H54 (cell line): ENCODE data around the gene CUX1.

Experiments used
- DNase-seq: peaks from one replicate; pipeline ENCODE4 v3.0.0; 2011; ENCODE audit warnings: low spot score, mixed read lengths; ENCODE audit not compliant: insufficient read length
- FAIRE-seq: peaks from 3 replicates; lab custom pipeline; 2011; peaks lifted over from hg19 to GRCh38; lab: Jason Lieb, UNC
- POLR2A ChIP-seq: IDR thresholded peaks from 2 replicates; pipeline ENCODE4 v1.6.1; 2011; ENCODE audit warnings: low read depth, mild to moderate bottlenecking, low read length

CUX1 gene

DNA sequence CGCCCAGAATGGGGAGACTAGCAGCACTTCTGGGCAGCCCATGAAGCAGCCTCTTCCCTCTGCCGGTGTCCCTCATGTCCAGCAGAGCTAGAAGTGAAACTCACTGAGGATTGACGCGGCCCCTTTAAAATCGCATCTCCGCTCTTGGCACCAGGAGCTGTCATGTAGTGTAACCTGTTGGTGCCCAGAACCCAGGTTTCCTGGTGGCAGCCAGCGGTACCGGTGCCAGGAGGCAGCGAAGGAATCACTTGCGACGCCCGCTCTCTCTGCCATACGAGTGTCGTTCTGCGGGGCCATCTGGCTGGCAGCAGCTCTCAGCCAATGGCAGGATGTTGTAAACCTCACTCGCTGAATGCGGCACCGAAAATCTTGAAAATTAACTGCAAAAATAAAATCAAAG lies 82.7 kb downstream of the CUX1 start:
- no peak for TF ChIP-seq POLR2A
- DNase-seq, result no peak
- no peak for FAIRE-seq

DNA sequence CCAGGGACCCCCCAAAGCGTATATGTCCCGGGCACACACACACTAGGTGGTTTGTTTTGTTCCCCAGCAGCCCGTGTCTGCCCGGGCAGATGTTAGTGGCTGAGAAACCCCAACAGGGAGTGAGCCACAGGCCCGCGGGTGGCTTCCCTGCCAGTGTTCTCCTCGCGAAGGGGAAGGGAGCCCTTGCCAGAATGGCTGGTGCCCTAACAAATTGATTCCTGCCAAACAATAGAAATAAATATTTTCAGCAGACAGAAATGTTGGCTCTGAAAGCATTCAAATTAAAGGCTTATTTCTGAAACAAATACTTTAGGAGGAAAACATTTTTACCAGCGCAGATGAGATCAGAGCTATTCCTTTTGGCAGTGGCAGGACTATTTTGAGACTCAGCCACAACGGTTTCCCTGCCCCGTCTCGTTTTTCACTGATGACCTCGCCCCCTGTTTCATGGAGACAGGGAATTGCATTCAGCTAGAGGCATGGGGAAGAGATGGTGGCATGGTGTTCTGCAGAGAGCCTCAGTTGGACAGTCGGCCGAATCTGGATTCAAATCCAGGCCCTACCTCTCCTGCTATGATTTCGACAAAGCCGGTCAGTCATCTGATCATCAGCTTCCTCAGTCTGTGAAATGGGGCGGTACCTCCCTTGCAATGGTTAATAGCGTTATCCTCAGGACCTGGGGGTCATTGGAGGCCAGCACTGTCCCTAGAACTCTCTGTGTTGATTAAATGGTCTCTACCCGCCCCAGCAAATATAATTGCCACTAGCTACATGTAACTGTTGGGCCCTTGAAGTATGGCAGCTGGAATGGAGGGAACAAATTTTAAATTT lies 84.5 kb downstream of the CUX1 start:
- no peak for DNase-seq
- FAIRE-seq, result no peak
- TF ChIP-seq POLR2A, result no peak

DNA sequence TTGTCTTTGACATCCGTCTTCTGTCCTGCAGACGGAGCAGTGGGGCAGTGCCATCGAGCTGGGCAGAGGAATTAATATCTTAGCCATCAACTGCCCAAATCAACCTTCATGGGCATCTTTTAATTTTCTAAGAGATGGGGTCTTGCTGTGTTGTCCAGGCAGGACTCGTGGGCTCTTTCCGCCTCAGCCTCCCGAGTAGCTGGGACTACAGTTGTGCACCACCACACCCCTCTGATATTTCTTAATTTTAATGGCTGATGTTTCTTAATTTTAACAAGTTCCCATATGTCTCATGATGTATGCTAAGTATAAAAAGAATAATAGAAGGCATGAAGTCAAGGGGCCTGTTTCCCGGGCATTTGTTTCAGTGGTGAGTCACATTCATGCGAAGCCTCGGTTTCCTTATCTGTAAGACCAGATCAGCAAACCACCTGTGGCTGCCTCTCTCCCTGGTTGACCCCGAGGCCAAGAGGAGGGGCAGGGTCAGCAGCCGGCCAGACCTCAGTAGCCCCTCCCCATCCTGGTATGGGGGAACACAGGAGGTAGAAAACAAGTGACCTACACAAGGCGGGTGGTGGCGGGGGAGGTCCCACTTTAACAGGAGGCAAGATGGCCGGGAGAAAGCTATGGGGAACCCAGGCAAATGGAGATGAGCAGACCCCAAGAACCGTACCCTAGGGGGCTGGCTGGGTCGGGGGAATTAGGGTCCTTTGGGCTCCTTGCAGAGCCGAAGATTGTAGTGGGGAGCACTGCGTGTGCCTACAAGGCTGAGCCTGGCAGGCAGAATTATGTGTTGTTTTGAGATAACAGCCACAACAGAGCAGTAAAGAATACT lies 85.5 kb downstream of the CUX1 start:
- no peak for TF ChIP-seq POLR2A
- no peak for FAIRE-seq
- DNase-seq, result no peak

DNA sequence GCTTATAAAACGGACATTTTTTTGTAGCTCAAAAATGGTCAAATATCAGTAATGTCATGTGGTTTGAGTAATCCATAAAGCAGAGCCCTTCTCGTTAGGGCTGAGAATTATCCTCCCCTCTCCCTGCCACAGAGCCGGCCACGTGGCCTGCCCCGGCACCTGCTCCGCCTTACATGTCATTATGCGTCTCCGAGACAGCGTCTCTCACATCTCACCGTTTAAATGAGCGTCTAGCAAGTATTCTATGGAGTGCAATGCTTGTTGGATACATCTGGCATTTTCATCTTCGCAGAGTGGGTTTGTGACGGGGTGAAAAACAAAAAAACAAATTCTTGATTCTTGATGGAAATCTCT lies 86.1 kb downstream of the CUX1 start:
- no peak for DNase-seq
- no peak for TF ChIP-seq POLR2A
- FAIRE-seq, result no peak

DNA sequence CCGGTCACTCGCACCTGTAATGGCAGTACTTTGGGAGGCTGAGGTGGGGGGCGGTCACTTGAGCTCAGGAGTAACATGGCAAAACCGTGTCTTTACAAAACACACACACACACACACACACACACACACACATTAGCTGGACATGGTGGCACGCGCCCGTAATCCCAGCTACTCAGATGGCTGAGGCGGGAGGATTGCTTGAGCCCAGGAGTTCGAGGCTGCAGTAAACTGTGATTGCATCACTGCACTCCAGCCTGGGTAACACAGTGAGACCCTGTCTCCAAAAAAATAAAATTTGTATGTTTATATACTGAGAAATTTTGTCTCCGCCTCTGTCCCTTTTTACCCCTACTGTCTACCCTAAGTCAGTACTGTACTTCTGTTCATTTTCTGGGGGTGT lies 86.6 kb downstream of the CUX1 start:
- no peak for TF ChIP-seq POLR2A
- no peak for FAIRE-seq
- DNase-seq, result no peak

DNA sequence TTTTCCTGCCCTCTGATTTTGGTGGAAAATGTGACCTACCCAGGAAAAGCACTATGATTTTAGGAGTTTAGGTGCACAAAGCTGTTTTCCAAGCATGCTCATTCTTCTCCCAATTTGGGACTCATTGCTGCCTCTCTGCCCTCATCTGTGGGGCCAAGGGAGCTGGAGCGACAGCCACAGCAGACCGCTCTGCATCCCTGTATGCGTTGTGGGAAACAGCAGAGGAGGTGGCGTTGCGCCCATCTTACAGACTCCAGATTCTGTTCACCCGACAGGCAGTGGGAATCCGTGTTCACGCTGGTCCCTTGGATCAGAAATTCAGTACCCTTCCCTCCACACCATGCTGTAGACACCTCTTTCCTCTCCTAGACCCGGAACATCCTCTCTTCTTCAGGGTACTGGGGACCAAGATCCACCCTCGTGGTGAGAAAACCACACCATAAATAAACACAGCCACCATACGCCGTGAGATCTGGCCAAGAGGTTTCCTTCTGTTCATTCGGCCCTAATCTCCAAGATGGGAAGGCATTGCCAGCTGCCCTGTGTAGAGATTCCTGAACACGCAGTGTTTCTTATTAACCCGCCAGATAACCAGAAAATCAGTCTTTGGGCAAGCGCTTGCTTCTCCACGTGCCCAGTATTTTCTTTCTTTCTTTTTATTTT lies 87.9 kb downstream of the CUX1 start:
- FAIRE-seq, result no peak

DNA sequence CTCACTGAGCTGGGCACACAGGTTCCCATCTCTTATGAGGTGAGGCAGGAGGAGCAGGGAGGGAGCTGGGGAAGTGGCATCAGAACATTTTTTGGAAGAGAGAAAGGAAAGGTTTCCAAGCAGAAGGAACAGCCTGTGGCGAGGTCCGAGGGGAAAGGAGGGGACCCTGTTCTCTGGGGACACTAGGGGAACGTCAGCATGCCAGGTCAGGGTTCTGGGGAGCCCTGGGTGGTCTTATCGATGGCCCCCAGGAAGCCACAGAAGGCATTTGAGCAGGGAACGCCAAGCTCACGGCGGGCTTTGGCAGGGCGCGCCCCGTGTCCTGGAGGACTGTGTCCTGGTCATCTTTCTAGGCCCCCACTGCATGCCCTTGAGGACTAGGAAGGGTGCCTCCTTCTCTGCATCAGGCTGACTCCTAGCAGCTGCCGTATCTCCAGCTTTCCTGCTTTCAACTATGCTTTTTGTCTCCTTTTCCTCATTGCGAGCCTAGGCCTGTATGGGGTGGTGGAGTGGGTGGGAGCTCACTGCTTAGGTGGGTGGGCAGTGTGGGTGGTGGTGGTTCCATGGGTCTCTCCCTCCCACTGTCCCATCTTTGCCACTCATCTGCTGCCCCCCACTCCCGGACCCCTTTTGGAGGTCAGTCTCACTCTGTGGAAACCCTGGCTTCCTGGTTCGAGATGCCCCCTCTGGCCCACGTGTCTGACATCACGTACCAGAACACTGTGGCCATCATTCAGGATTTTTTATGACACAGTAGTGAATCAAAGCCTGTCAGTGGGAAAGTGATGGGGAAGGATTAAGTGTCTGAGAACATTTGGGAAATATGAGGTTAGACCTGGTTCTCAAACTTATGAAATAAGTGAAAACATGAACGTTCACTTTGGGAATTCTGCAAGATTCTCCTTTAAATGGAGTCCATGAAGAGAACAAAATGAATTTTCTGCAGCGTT lies 89.1 kb downstream of the CUX1 start:
- no peak for TF ChIP-seq POLR2A
- FAIRE-seq, result no peak
- no peak for DNase-seq

More for the DNA sequence above, 87.9 kb downstream of the CUX1 start:
- no peak for TF ChIP-seq POLR2A
- no peak for DNase-seq

DNA sequence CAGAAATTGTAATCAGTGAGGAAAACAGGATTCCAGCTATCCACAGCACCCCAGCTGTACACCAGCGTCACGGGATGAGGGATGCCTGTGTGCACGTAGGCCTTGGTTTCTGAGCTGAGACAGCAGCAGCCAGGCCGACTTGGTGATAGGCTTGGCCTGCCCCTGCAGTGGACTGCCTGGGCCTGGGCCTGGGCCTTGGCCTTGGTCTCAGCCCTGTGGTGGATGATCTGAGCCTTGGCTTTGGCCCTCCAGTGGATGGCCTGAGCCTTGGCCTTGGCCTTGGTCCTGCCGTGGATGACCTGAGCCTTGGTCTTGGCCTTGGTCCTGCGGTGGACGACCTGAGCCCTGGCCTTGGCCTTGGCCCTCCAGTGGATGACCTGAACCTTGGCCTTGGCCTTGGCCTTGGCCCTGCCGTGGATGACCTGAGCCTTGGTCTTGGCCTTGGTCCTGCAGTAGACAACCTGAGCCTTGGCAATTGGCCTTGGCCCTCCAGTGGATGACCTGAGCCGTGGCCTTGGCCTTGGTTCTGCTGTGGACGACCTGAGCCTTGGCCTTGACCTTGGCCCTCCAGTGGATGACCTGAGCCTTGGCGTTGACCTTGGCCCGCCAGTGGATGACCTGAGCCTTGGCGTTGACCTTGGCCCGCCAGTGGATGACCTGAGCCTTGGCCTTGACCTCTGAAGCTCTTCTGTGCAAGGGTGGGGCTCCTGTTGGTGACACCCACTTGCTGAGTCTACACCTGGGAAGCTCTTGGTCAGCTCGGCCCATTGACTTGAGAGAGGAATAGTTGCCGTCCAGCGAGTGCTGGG lies 93.8 kb downstream of the CUX1 start:
- FAIRE-seq, result no peak
- TF ChIP-seq POLR2A, result no peak
- no peak for DNase-seq

DNA sequence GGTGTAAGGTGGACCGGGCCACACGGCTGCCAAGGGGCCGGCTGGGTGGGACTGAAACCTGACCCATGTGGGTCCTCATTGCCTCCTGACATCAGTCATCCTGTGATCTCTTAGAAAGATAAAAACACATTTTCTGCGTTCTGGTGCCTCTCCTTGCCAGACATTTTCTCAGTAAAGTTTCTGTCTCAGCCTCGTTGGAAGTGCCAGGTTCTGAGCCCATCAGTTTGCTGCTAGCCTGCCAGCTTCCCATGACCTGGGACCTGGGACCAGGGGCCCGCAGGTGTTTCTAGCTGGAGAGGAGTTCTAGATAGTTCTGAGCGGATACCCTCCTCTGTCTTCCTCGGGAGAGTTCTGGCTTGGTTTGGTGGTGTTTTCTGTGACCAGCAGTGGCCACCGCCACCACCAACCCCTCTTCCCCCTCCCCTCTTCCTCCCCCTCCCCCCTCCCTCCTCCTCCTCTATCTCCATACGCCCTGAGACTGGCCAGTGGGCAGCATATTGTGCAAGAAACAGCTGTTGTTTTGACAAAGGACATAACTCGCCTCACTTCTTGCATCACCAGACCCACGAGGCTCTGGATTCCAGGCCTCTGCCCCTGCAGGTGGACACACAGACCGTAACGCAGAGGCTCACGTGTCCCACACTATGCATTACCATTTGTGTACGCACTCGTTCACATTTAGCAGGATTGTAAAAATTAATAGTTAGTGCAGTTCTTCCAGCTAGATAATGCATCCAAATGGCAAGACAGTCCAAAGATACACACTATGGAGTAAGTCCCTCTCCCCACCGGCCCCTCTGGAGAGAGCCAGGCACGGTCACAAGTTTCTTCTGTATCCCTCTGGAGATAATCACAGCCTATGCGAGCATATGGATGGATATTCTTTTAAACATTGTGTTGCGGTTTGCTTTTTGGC lies 94.6 kb downstream of the CUX1 start:
- TF ChIP-seq POLR2A, result no peak
- FAIRE-seq, result no peak
- no peak for DNase-seq

DNA sequence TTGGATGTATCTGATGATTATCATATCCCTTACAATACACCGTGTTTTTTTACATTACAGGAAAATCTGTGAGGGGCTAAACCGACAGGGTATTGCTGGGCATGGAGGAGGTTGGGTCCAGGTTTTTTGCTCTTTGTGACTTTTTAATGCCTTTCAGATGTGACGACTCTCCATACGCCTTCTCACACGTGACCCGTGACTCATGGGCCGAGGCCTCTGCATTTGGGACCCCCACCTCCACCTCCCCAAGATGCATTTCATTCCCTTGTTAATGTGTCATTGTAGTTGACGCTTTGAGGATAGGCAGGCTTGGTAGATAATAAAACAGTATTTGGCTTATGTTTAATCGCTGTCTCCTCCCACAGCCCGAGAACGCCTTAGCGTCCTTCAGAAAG lies 95.3 kb downstream of the CUX1 start:
- DNase-seq (no peak), FAIRE-seq (no peak)
- TF ChIP-seq POLR2A, result no peak

DNA sequence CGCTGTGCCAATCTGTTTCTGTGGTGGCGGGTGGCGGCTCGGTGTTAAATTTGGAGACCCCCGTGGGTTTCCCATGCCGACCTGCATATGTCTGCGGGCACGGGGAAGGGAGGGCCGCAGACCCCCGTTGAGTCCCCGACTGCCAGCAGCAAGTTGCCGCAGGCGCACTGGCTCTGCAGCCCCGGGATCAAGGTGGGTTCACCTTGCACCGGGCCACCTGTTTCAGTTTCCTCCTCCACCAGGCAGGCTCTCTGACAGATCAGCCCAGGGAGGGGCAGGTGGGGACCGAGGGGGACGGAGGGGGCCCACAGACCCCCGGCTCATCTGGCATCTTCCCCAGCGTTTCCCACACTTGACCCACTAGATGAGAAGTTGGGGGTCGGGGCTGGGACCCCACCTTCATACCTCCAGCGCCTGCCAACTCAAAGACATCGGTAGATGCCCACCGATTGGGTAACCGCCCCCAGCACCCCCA lies 95.9 kb downstream of the CUX1 start:
- TF ChIP-seq POLR2A, result no peak
- no peak for DNase-seq
- FAIRE-seq, result no peak
